Right atrium auricular region (tissue), 2 donors: ENCODE measurements around the gene FTCDNL1. TPM values are rescaled to one million over a fixed set of nuclear protein-coding genes. Genes with fewer than 3 reads are reported as not detected.

Source experiments
- DNase-seq: peaks from one replicate; pipeline ENCODE4 v3.0.0-alpha.2; 2019; ENCODE audit warnings: low spot score
- H3K27ac ChIP-seq, 2 donors: fragments of 200-600 bp; sonication (generic); 1 replicate in 1 of 2; 2 replicates in 1 of 2; pipeline ENCODE4 v1.5.1; 2016 to 2019
- H3K27me3 ChIP-seq, 2 donors: fragments of 200-600 bp; sonication (generic); one replicate each; pipeline versions ENCODE4 v1.5.1 to v1.6.0; 2017 to 2019
- H3K36me3 ChIP-seq: fragments of 200-600 bp; sonication (generic); one replicate; pipeline ENCODE4 v1.5.1; 2016
- H3K4me1 ChIP-seq, 2 donors: fragments of 200-600 bp; sonication (generic); one replicate each; pipeline versions ENCODE4 v1.5.1 to v1.6.0; 2017 to 2019
- H3K4me3 ChIP-seq, 2 donors: fragments of 200-600 bp; sonication (generic); 1 replicate in 1 of 2; 2 replicates in 1 of 2; pipeline ENCODE4 v1.5.1; 2017 to 2019; ENCODE audit warnings: mild to moderate bottlenecking in 1 of 2, moderate library complexity in 1 of 2
- H3K9me3 ChIP-seq, 2 donors: fragments of 200-600 bp; sonication (generic); one replicate each; pipeline ENCODE4 v1.5.1; 2019
- CTCF ChIP-seq, 2 donors: fragments of 200-600 bp; sonication (generic); IDR thresholded peaks; one replicate each; pipeline ENCODE4 v1.5.1; 2019; ENCODE audit warnings: antibody characterized with exemption in 2 of 2
- total RNA-seq, 2 donors: library from RNA; depleted of rRNA; stranded (reverse); fragments of >200 nt; gene quantifications; one replicate each; pipeline ENCODE4 v1.1.0, GENCODE V29; 2016

FTCDNL1 gene
- 1 to 10 TPM; 2.8 to 3.5 TPM for total RNA-seq

GRCh38 chr2:199850718-199851500 lies at the start of gene FTCDNL1:
Gene FTCDNL1, minus strand, starts transcription at chr2:199851192. Its CDS starts 2,230 bp downstream, at chr2:199848962.
- Histone ChIP-seq H3K4me1 (no peaks in the 10 kb centered on the region), H3K9me3 (no peaks in the 10 kb centered on the region), H3K4me3 (peak within 1 kb of the TSS; percentile 57 to 60), H3K27ac (peak within 1 kb of the TSS; percentile 9 to 13), H3K36me3 (no peaks in the 10 kb centered on the region), H3K27me3 (no peaks in the 10 kb centered on the region)
- DNase-seq, result no peak
- peak in 1 of 2 donors; percentile 53 for TF ChIP-seq CTCF (IDR thresholded peaks at IDR 0.05)

GRCh38 chr2:199896617-199897016 lies 45.6 kb upstream of the FTCDNL1 start:
- Histone ChIP-seq H3K9me3 (no peaks in the 10 kb centered on the region), H3K27ac (no peak overlapping the region), H3K27me3 (no peaks in the 10 kb centered on the region), H3K4me1 (no peaks in the 10 kb centered on the region), H3K4me3 (no peak overlapping the region), H3K36me3 (no peaks in the 10 kb centered on the region)
- DNase-seq, result no peak
- no peak for TF ChIP-seq CTCF (IDR thresholded peaks at IDR 0.05)

GRCh38 chr2:199895406-199895805 lies 44.4 kb upstream of the FTCDNL1 start:
- no peak for DNase-seq
- no peak overlapping the region for H3K27ac ChIP-seq
- H3K36me3 ChIP-seq, result no peaks in the 10 kb centered on the region
- H3K4me3 ChIP-seq, result no peak overlapping the region
- no peaks in the 10 kb centered on the region for H3K4me1 ChIP-seq
- no peak for TF ChIP-seq CTCF (IDR thresholded peaks at IDR 0.05)
- no peaks in the 10 kb centered on the region for H3K9me3 ChIP-seq
- no peaks in the 10 kb centered on the region for H3K27me3 ChIP-seq

- Histone ChIP-seq H3K9me3 (no peaks in the 10 kb centered on the region), H3K4me1 (no peaks in the 10 kb centered on the region), H3K4me3 (no peak overlapping the region), H3K27me3 (no peaks in the 10 kb centered on the region), H3K36me3 (no peaks in the 10 kb centered on the region), H3K27ac (no peak overlapping the region)
- TF ChIP-seq CTCF (IDR thresholded peaks at IDR 0.05), result no peak
- no peak for DNase-seq
Measured at GRCh38 chr2:199883474-199884212, 32.7 kb upstream of the FTCDNL1 start.

GRCh38 chr2:199882667-199883066 lies 31.7 kb upstream of the FTCDNL1 start:
- Histone ChIP-seq H3K27ac (no peak overlapping the region), H3K9me3 (no peaks in the 10 kb centered on the region), H3K4me3 (no peak overlapping the region), H3K4me1 (no peaks in the 10 kb centered on the region), H3K27me3 (no peaks in the 10 kb centered on the region), H3K36me3 (no peaks in the 10 kb centered on the region)
- TF ChIP-seq CTCF (IDR thresholded peaks at IDR 0.05), result no peak
- no peak for DNase-seq
